HL-60 (cell line): ENCODE measurements around the gene TCF19.

Experiments used
- CTCF ChIP-seq: IDR thresholded peaks from one replicate; pipeline ENCODE4 v1.5.1; 2011; ENCODE audit warnings: low read length, control low read depth, inconsistent platforms; ENCODE audit not compliant: insufficient read depth
- REST ChIP-seq: IDR thresholded peaks from 2 replicates; pipeline ENCODE4 v1.6.1; 2012; ENCODE audit warnings: low read depth; ENCODE audit not compliant: insufficient replicate concordance

GRCh38 chr6:31171931-31172905, 13.8 kb downstream of the TCF19 start:
- TF ChIP-seq CTCF, result no peak
- no peak for TF ChIP-seq REST
